GM18858 (cell line): ENCODE measurements around the gene FAM163A.

Experiments
- ATAC-seq: cut with Tn5 transposase; IDR thresholded peaks from one replicate; pipeline ENCODE4 v1.9.1; 2021; ENCODE audit not compliant: unreplicated experiment

Gene FAM163A

GRCh38 chr1:179812501-179813292, 69.6 kb downstream of the FAM163A start:
- no peak for ATAC-seq

- no peak for ATAC-seq
Observed at GRCh38 chr1:179813626-179814545, 70.8 kb downstream of the FAM163A start.

GRCh38 chr1:179814546-179814838, 71.4 kb downstream of the FAM163A start:
- no peak for ATAC-seq

- no peak for ATAC-seq
Observed at GRCh38 chr1:179815641-179816040, 72.5 kb downstream of the FAM163A start.

GRCh38 chr1:179816196-179816960, 73.3 kb downstream of the FAM163A start:
- no peak for ATAC-seq

GRCh38 chr1:179817056-179817455, 74.0 kb downstream of the FAM163A start:
- ATAC-seq: no peak

GRCh38 chr1:179817789-179818188, 74.7 kb downstream of the FAM163A start:
- ATAC-seq: no peak

GRCh38 chr1:179818260-179818659, 75.2 kb downstream of the FAM163A start:
- ATAC-seq: no peak

GRCh38 chr1:179818743-179819173, 75.7 kb downstream of the FAM163A start:
- no peak for ATAC-seq

- no peak for ATAC-seq
Observed at GRCh38 chr1:179820226-179820970, 77.3 kb downstream of the FAM163A start.

- no peak for ATAC-seq
Observed at GRCh38 chr1:179821524-179821923, 78.4 kb downstream of the FAM163A start.

- no peak for ATAC-seq
Observed at GRCh38 chr1:179822065-179822464, 79.0 kb downstream of the FAM163A start.

GRCh38 chr1:179823693-179824092, 80.6 kb downstream of the FAM163A start:
- ATAC-seq: no peak

- ATAC-seq: no peak
Observed at GRCh38 chr1:179824265-179824664, 81.2 kb downstream of the FAM163A start.

- ATAC-seq: no peak
Observed at GRCh38 chr1:179825206-179825605, 82.1 kb downstream of the FAM163A start.

- ATAC-seq: no peak
Observed at GRCh38 chr1:179825798-179826460, 82.8 kb downstream of the FAM163A start.

- no peak for ATAC-seq
Observed at GRCh38 chr1:179826626-179827280, 83.7 kb downstream of the FAM163A start.

- no peak for ATAC-seq
Observed at GRCh38 chr1:179828554-179829110, 85.5 kb downstream of the FAM163A start.

- no peak for ATAC-seq
Observed at GRCh38 chr1:179831225-179831624, 88.1 kb downstream of the FAM163A start.
